PFSK-1 (cell line): ENCODE measurements around the gene MAGI1.

Experiments used
- POLR2AphosphoS5 ChIP-seq: IDR thresholded peaks from 2 replicates; pipeline ENCODE4 v1.6.1; 2012; ENCODE audit warnings: low read depth, mild to moderate bottlenecking, control low read depth, low read length, moderate library complexity
- REST ChIP-seq, 2 experiments: IDR thresholded peaks; 2 replicates each; pipeline versions ENCODE4 v1.6.1 to v1.8.0; 2011 to 2012; ENCODE audit warnings: low read depth in 2 of 2, low read length in 2 of 2, control low read depth in 1 of 2, inconsistent platforms in 1 of 2, mild to moderate bottlenecking in 1 of 2, moderate library complexity in 1 of 2; ENCODE audit not compliant: insufficient read depth in 1 of 2
- SIN3A ChIP-seq: IDR thresholded peaks from 2 replicates; pipeline ENCODE4 v1.6.1; 2012; ENCODE audit warnings: mild to moderate bottlenecking, low read length, moderate library complexity, borderline replicate concordance; ENCODE audit not compliant: insufficient read depth

- TF ChIP-seq SIN3A: no peak
- no peak for TF ChIP-seq POLR2AphosphoS5
- no peak for TF ChIP-seq REST (IDR thresholded peaks at IDR 0.05; ENCODE audit: insufficient read depth in 1 of 2, low read depth in 2 of 2, low read length in 2 of 2)
Observed at GRCh38 chr3:65964838-65965237, 73.9 kb downstream of the MAGI1 start.
